ENCODE measurements around the gene JAKMIP2.

DNA sequence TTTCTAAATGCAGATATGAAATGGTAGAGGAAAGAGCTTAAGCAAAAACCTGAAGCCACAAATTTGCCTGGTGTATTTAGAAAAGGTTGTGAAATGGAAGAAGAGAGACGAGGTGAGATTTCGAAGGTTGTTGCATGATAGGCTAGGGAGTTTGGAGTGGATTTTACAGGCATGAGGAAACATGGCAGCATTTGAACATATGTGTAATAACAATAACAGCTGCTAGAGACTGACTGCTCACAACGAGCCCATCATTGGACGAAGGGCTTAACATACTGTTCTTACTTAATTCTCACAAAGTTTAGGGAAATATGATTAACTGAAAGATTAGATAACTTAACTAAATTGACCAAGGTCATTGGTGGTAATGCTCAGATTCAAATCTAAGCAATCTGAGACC, 108.1 kb downstream of the JAKMIP2 start:
- TF ChIP-seq, protein P1, sequence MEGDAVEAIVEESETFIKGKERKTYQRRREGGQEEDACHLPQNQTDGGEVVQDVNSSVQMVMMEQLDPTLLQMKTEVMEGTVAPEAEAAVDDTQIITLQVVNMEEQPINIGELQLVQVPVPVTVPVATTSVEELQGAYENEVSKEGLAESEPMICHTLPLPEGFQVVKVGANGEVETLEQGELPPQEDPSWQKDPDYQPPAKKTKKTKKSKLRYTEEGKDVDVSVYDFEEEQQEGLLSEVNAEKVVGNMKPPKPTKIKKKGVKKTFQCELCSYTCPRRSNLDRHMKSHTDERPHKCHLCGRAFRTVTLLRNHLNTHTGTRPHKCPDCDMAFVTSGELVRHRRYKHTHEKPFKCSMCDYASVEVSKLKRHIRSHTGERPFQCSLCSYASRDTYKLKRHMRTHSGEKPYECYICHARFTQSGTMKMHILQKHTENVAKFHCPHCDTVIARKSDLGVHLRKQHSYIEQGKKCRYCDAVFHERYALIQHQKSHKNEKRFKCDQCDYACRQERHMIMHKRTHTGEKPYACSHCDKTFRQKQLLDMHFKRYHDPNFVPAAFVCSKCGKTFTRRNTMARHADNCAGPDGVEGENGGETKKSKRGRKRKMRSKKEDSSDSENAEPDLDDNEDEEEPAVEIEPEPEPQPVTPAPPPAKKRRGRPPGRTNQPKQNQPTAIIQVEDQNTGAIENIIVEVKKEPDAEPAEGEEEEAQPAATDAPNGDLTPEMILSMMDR (IDR thresholded peaks at IDR 0.05) = no peak
- TF ChIP-seq POLR2A (IDR thresholded peaks at IDR 0.05) = no peak
